Hepatocyte (in vitro differentiated cells): ENCODE data around the gene PDCL2. TPM values are rescaled to one million over a fixed set of nuclear protein-coding genes. Genes with fewer than 3 reads are reported as not detected.

ENCODE experiments used
- DNase-seq: peaks from one replicate; pipeline ENCODE4 v3.0.0-alpha.2; 2016; ENCODE audit warnings: low spot score
- H2AFZ ChIP-seq: fragments of 200-600 bp; sonication (generic); 2 replicates; pipeline ENCODE4 v1.6.0; 2016; ENCODE audit warnings: antibody characterized with exemption, mild to moderate bottlenecking
- H3K27ac ChIP-seq: fragments of 200-600 bp; sonication (generic); 2 replicates; pipeline ENCODE4 v1.5.1; 2016; ENCODE audit warnings: mild to moderate bottlenecking
- H3K27me3 ChIP-seq: fragments of 200-600 bp; sonication (generic); 2 replicates; pipeline ENCODE4 v1.6.1; 2016
- H3K36me3 ChIP-seq: fragments of 200-600 bp; sonication (generic); replicated peaks from 2 replicates; pipeline ENCODE4 v1.5.1; 2016; ENCODE audit warnings: low read depth; ENCODE audit not compliant: insufficient read depth
- H3K4me1 ChIP-seq: fragments of 200-600 bp; sonication (generic); 2 replicates; pipeline ENCODE4 v1.5.1; 2016; ENCODE audit warnings: mild to moderate bottlenecking, moderate library complexity; ENCODE audit not compliant: insufficient read depth
- H3K4me2 ChIP-seq: fragments of 200-600 bp; sonication (generic); 2 replicates; pipeline ENCODE4 v1.6.0; 2016
- H3K4me3 ChIP-seq: fragments of 200-600 bp; sonication (generic); 2 replicates; pipeline ENCODE4 v1.5.1; 2016; ENCODE audit warnings: mild to moderate bottlenecking
- H3K79me2 ChIP-seq: fragments of 200-600 bp; sonication (generic); 2 replicates; pipeline ENCODE4 v1.6.0; 2017; ENCODE audit warnings: mild to moderate bottlenecking
- H3K9me2 ChIP-seq: fragments of 200-600 bp; sonication (generic); replicated peaks from 2 replicates; pipeline ENCODE4 v1.6.0; 2017; ENCODE audit warnings: mild to moderate bottlenecking; ENCODE audit not compliant: insufficient read depth
- H3K9me3 ChIP-seq: fragments of 200-600 bp; sonication (generic); 2 replicates; pipeline ENCODE4 v1.5.1; 2016; ENCODE audit warnings: low read depth, mild to moderate bottlenecking
- H4K20me1 ChIP-seq: fragments of 200-600 bp; sonication (generic); 2 replicates; pipeline ENCODE4 v1.6.0; 2016; ENCODE audit warnings: mild to moderate bottlenecking; ENCODE audit not compliant: insufficient read depth, poor library complexity, severe bottlenecking
- EZH2 ChIP-seq: fragments of 200-600 bp; sonication (generic); IDR thresholded peaks from 2 replicates; pipeline ENCODE4 v1.6.1; 2016; ENCODE audit warnings: antibody characterized with exemption, mild to moderate bottlenecking, borderline replicate concordance
- EZH2phosphoT487 ChIP-seq: fragments of 200-600 bp; sonication (generic); IDR thresholded peaks from one replicate; pipeline ENCODE4 v1.6.1; 2018; ENCODE audit warnings: antibody characterized with exemption, mild to moderate bottlenecking, low read depth, moderate library complexity; ENCODE audit not compliant: unreplicated experiment, severe bottlenecking
- WGBS: methylation state at CpG from one replicate; pipeline ENCODE4 v1.1.6; 2016; ENCODE audit warnings: low lambda C conversion rate; ENCODE audit errors: missing lambda C conversion rate; 5-methylcytosine and 5-hydroxymethylcytosine counted together
- polyA plus RNA-seq: library from polyadenylated mRNA; unstranded; fragments of >200 nt; fragmentation: Nextera tagmentation; extraction: Ambion mirVana; gene quantifications from 2 replicates; pipeline ENCODE4 v1.2.1, GENCODE V29; 2016
- total RNA-seq: library from RNA; depleted of rRNA; stranded (reverse); fragments of >200 nt; gene quantifications from 2 replicates; pipeline ENCODE4 v1.2.3, GENCODE V29; 2014
- TF ChIP-seq, protein P1 (sequence below): fragments of 200-600 bp; sonication (generic); IDR thresholded peaks from 2 replicates; pipeline ENCODE4 v1.5.1; 2016; ENCODE audit warnings: antibody characterized with exemption, mild to moderate bottlenecking; ENCODE audit not compliant: poor library complexity

PDCL2 gene
- total and polyA plus RNA-seq, 2 experiments from 2014 or later = not detected

DNA sequence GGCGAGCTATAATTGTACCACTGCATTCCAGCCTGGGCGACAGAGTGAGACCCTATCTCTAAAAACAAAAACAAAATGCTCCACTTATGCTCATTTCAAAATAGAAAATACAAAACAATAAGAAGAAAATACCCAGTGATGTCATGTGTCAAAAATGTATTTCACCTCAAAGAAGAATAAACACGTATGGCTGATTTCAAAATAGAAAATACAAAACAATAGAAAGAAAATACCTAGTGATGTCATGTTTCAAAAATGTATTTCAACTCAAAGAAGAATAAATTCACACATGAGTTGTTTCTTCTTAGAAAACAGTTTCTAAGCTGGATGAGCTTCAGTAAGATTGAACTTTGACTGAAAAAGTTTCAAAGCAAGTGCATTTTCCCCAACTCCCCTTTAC is 20.3 kb upstream of the PDCL2 start:
- no peak overlapping the region for H3K4me2 ChIP-seq
- no peaks in the 10 kb centered on the region for H3K27me3 ChIP-seq
- no peak for DNase-seq
- no peaks in the 10 kb centered on the region for H3K79me2 ChIP-seq
- H3K4me3 ChIP-seq = no peak overlapping the region
- H3K4me1 ChIP-seq = no peaks in the 10 kb centered on the region
- H3K27ac ChIP-seq = no peak overlapping the region
- no peak for TF ChIP-seq EZH2phosphoT487
- no peak for TF ChIP-seq EZH2
- TF ChIP-seq, protein P1, sequence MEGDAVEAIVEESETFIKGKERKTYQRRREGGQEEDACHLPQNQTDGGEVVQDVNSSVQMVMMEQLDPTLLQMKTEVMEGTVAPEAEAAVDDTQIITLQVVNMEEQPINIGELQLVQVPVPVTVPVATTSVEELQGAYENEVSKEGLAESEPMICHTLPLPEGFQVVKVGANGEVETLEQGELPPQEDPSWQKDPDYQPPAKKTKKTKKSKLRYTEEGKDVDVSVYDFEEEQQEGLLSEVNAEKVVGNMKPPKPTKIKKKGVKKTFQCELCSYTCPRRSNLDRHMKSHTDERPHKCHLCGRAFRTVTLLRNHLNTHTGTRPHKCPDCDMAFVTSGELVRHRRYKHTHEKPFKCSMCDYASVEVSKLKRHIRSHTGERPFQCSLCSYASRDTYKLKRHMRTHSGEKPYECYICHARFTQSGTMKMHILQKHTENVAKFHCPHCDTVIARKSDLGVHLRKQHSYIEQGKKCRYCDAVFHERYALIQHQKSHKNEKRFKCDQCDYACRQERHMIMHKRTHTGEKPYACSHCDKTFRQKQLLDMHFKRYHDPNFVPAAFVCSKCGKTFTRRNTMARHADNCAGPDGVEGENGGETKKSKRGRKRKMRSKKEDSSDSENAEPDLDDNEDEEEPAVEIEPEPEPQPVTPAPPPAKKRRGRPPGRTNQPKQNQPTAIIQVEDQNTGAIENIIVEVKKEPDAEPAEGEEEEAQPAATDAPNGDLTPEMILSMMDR = no peak
- no peaks in the 10 kb centered on the region for H3K9me3 ChIP-seq
- no peak overlapping the region for H2AFZ ChIP-seq
- H3K36me3 ChIP-seq = no peaks in the 10 kb centered on the region
- no peaks in the 10 kb centered on the region for H4K20me1 ChIP-seq
- 90% methylated on average over 3 of the region's 3 CpGs for WGBS
- no peaks in the 10 kb centered on the region for H3K9me2 ChIP-seq

DNA sequence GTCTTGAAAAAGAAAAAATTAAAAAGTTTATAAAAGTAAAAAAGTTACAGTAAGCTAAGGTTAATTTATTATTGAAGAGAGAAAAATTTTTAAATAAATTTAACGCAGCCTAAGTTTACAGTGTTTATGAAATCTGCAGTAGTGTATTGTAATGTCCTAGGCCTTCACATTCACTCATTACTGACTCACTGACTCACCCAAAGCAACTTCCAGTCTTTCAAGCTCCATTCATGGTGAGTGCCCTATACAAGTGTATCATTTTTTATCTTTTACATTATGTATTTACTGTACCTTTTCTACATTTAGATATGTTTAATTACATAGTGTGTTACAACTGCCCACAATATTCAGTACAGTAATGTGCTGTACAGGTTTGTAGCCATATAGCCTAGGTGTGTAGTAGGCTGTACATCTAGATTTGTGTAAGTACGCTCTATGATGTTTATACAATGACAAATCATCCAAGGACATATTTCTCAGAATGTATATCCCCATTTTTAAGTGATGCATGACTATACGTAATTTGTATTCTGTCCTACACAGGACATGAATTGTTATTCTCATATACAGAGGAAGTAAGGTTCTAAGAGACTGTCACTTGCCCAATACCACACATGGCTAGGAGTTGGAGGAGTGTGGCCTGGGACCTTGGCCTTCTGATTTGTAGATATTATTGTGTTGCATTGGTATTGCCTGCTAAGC is 19.5 kb upstream of the PDCL2 start:
- no peaks in the 10 kb centered on the region for H3K9me3 ChIP-seq
- H4K20me1 ChIP-seq = no peaks in the 10 kb centered on the region
- no peak overlapping the region for H3K4me2 ChIP-seq
- no peak overlapping the region for H3K27ac ChIP-seq
- no peaks in the 10 kb centered on the region for H3K79me2 ChIP-seq
- no peaks in the 10 kb centered on the region for H3K36me3 ChIP-seq
- H2AFZ ChIP-seq = no peak overlapping the region
- no peak overlapping the region for H3K4me3 ChIP-seq
- WGBS = 95% methylated on average over 3 of the region's 3 CpGs
- no peaks in the 10 kb centered on the region for H3K4me1 ChIP-seq
- H3K27me3 ChIP-seq = no peaks in the 10 kb centered on the region
- H3K9me2 ChIP-seq = no peaks in the 10 kb centered on the region
- no peak for DNase-seq
- no peak for TF ChIP-seq EZH2phosphoT487
- no peak for TF ChIP-seq EZH2
- TF ChIP-seq, protein P1 = no peak

GRCh38 chr4:55610381-55610780 is 18.3 kb upstream of the PDCL2 start:
- Histone ChIP-seq H3K36me3 (no peaks in the 10 kb centered on the region), H2AFZ (no peak overlapping the region), H3K4me2 (no peak overlapping the region), H3K27me3 (no peaks in the 10 kb centered on the region), H3K79me2 (no peaks in the 10 kb centered on the region), H3K9me3 (no peaks in the 10 kb centered on the region), H4K20me1 (no peaks in the 10 kb centered on the region), H3K4me3 (no peak overlapping the region), H3K27ac (no peak overlapping the region), H3K9me2 (no peaks in the 10 kb centered on the region), H3K4me1 (no peaks in the 10 kb centered on the region)
- no peak for DNase-seq
- TF ChIP-seq, protein P1 = no peak
- no peak for TF ChIP-seq EZH2
- TF ChIP-seq EZH2phosphoT487 = no peak
- 93% methylated on average over 2 of the region's 2 CpGs for WGBS

- TF ChIP-seq EZH2phosphoT487 = no peak
- TF ChIP-seq EZH2 = no peak
- TF ChIP-seq, protein P1 = no peak
- DNase-seq = no peak
- Histone ChIP-seq H3K9me3 (no peaks in the 10 kb centered on the region), H3K4me2 (no peak overlapping the region), H2AFZ (no peak overlapping the region), H3K4me3 (no peak overlapping the region), H3K27me3 (no peaks in the 10 kb centered on the region), H3K36me3 (no peaks in the 10 kb centered on the region), H3K4me1 (no peaks in the 10 kb centered on the region), H3K9me2 (no peaks in the 10 kb centered on the region), H4K20me1 (no peaks in the 10 kb centered on the region), H3K79me2 (no peaks in the 10 kb centered on the region), H3K27ac (no peak overlapping the region)
- WGBS = 74% methylated on average over 6 of the region's 6 CpGs
Observed at GRCh38 chr4:55609393-55609866, 17.4 kb upstream of the PDCL2 start.
